ENCODE results near the gene ZNF597.

The ZNF597 gene

GRCh38 chr16:3443108-3444031, at the start of gene ZNF597, which contains the start of gene NAA60:
Gene ZNF597 (minus strand): TSS chr16:3443504. CDS start chr16:3443153, 351 bp downstream.
Gene NAA60 (plus strand): TSS chr16:3443680. CDS start chr16:3476228, 32,548 bp downstream.
- DNase-seq (ENCODE audit: low spot score), result peak; percentile 89

DNA sequence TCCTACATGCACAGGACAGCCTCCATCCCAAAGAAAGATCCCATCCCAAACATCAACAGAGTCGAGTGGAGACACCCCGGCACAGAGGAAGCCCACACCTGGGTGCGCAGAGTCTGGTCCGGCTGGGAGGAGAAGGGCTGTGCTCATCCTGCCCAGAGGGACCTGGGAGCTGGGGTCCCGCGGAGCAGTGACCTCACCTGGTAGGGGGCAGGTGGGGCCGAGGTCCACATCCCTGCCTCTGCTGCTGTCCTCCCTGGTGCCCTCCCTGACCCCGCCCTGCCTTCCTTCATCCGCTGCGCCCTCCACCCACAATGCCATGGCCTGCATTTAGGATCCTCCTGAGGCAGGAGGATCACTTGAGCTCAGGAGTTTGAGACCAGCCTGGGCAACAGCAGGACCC, 49.1 kb upstream of the ZNF597 start:
- DNase-seq (ENCODE audit: low spot score), result no peak

DNA sequence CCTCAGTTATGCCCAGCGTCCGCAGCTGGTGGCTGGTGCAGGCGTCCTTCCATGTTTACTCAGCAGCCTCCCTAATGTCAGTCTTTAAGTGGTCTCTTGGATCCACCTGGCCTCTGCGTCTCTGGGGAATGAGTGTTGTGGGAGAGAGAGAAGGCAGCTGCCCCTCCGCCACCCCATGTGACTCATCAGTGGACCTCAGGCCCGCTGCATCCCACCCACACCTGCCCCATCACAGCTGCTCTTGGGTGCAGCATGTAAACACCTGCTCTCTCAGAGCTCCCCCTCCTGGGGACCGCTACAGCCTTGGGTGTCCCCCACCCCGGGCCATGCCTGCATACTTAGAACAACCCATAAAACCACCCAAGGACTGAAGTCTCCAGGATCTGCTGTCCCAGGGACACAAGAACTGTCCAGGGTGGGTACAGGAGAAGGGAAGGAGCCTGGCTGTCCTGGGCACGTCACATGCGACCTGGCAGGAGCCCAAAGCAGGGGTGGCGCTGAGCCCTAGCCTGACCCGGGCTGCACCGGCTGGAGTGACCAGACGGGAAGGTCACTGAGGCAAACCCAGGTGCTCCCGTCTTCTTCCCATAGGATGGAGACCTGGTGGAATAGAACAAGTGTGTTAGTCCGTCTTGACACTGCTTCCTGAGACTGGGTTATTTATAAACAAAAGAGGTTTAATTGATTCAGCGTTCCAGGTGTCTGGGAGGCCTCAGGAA, 47.8 kb upstream of the ZNF597 start:
- DNase-seq (ENCODE audit: low spot score), result no peak

DNA sequence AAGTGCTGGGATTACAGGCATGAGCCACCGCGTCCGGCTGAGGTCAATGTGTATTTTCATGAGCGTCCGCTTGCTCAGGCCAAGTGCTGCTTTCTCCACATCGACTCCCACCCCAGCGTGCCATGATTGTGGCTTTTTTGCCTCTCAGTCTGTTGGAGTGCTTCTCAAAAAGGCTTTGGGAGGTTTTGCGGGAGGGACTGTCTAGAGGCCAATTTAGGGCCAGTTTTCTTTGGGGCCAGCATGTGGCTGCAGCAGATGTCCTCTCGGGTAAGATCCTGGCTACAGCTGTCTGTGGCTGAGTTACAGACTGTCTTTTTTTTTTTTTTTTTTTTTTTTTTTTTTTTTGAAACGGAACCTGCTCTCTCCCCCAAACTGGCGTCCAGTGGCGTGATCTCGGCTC, 45.5 kb upstream of the ZNF597 start:
- no peak for DNase-seq (ENCODE audit: low spot score)

GRCh38 chr16:3487521-3488410, 44.5 kb upstream of the ZNF597 start:
- DNase-seq (ENCODE audit: low spot score), result no peak

DNA sequence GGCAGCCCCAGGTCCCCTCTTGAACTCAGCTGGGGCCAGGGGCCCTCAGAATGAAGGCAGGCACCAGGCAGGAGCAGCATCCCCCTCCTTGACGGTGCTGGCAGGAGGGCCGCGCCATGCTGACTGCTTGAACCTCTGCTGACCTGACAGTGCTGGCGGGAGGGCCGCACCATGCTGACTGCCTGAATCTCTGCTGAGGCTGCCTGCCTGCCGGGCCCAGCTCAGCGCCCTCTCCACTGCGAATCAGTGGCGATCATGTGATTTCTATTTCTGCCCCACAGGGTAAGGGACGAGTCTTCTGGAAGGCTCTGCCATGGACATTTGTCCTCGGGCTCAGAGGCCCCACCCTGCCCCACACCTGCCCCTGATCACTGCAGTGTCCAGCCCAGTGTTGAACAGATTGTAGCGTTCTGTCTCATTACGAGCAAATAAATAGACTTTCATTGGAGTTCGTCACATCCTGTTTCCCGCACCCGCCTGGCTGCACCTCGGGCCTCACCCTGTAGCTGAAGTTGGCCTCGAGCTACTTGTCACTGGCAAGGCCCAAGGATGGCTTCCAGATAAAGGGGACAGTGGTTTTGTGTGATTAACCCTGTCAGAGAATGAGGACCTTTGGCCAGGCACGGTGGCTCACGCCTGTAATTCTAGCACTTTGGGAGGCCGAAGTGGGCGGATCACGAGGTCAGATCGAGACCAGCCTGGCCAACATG, 43.4 kb upstream of the ZNF597 start:
- no peak for DNase-seq (ENCODE audit: low spot score)

- no peak for DNase-seq (ENCODE audit: low spot score)
Measured at GRCh38 chr16:3485821-3486505, 42.7 kb upstream of the ZNF597 start.

DNA sequence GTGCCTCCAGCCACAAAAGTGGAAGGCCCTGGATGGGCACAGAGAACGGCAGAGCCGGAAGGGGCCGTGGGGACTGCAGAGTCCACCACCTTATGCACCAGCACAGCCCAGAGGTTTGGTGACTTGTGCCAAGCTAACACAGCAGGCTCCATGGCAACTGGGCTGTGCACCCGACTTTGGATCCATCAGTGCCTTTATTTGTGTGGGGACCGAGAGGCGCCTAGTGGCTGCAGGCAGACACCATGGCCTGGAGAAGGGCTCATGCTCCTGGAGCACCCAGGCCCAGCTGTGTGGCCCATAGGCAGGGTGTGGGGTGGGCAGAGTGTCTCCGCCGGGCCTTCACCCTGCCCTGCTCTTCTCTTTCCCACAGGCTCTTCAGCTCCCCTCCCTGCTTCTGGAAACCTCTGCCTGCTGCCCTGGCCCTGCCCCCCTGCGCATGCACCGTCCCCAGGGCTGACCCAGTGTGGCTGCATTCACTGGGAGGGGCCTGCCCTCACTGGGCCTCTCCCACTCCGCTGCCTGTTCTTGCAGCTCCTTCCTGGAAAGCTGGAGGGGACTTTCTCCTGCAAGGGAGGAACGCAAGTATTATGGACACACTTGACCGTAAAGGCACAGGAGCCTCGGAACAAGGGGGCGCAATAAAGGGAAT, 41.9 kb upstream of the ZNF597 start:
- no peak for DNase-seq (ENCODE audit: low spot score)

GRCh38 chr16:3484318-3485096, 41.2 kb upstream of the ZNF597 start:
- DNase-seq (ENCODE audit: low spot score), result no peak

- DNase-seq (ENCODE audit: low spot score), result no peak
Measured at GRCh38 chr16:3482659-3483241, 39.4 kb upstream of the ZNF597 start.

- DNase-seq (ENCODE audit: low spot score), result no peak
Measured at GRCh38 chr16:3481696-3482658, 38.7 kb upstream of the ZNF597 start.

- DNase-seq (ENCODE audit: low spot score), result no peak
Measured at GRCh38 chr16:3480901-3481695, 37.8 kb upstream of the ZNF597 start.

GRCh38 chr16:3479654-3480216, 36.4 kb upstream of the ZNF597 start:
- no peak for DNase-seq (ENCODE audit: low spot score)

GRCh38 chr16:3478242-3478925, 35.1 kb upstream of the ZNF597 start:
- DNase-seq (ENCODE audit: low spot score), result no peak

DNA sequence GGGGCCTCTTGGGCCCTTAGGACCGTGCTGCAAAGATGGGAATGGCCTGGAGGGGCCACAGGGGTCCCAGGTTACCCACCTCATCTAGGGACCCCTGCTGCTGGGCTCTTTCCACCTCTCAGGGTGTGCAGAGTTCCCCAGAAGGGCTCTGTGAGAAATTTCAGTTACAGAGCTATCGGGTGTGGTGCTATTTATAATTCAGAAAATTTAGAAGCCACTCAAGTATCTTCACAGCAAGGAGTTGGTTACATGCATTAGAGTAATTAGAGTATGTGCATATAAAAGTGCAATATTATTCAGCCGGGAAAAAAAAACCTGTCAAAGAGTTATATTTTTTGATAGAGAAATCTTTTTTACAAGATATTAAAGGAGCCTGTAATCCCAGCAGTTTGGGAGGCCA, 33.1 kb upstream of the ZNF597 start:
- no peak for DNase-seq (ENCODE audit: low spot score)
